HG03521 (cell line): ENCODE measurements around the gene MDFIC2.

Experiments
- ATAC-seq: cut with Tn5 transposase; IDR thresholded peaks from one replicate; pipeline ENCODE4 v1.9.1; 2021; ENCODE audit warnings: mild to moderate bottlenecking, moderate library complexity; ENCODE audit not compliant: unreplicated experiment

Gene MDFIC2

DNA sequence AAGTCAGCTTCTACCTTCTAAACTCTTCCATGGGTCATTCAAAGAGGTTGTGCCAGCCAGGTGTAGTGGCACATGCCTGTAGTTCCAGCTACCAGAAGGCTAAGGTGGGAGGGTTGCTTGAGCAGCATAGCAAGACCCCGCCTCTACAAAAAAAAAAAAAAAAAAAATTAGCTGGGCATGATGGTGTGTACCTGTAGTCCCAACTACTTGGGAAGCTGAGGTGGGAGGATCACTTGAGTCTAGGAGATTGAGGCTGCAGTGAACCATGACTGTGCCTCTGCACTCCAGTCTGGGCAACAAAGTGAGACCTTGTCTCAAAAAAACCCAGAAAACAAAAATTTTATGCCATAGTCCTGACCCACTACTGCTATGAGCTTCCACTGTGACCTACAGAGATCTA lies 126.8 kb downstream of the MDFIC2 start:
- no peak for ATAC-seq

- no peak for ATAC-seq
Observed at GRCh38 chr3:70183781-70184504, 128.5 kb downstream of the MDFIC2 start.

GRCh38 chr3:70182166-70182565 lies 130.3 kb downstream of the MDFIC2 start:
- ATAC-seq = no peak

DNA sequence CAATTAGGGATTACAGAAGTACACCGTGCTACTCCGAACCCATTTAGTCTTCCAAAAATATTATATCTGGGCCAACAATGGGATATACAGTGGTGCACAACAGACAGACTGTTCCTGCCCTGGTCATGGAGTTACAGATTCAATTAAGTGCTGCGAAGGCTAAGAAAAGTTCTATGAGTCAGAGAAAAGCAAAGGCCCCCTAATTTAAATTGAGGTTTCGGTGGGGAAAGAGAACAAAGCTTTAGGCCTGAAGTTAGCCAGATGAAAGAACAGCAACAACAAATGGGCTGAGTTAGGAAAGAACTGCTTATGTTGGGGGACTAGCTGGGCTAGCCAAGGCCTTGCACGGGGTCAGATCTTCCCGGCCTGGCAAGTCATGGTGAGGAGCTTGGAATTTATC lies 131.8 kb downstream of the MDFIC2 start:
- ATAC-seq = no peak

DNA sequence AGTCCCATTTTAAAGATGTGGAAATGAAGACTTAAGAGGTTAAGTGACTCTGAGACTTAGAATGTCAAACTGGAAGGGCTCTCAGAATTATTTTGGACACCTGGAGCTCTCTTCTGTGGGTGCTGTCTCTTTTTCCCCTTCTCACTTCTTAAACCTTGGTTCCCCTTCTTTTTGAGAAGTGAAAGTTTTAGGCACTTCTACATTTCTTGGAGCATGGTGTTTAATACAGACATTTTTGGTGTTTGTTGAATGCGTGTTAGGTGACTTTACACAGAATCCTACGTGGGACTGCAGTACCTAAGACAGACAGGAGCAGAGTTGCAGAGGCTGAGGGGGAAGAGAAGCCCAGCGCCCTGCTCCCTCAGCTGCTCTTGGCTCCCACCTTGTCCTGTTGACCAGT lies 133.3 kb downstream of the MDFIC2 start:
- ATAC-seq = no peak

DNA sequence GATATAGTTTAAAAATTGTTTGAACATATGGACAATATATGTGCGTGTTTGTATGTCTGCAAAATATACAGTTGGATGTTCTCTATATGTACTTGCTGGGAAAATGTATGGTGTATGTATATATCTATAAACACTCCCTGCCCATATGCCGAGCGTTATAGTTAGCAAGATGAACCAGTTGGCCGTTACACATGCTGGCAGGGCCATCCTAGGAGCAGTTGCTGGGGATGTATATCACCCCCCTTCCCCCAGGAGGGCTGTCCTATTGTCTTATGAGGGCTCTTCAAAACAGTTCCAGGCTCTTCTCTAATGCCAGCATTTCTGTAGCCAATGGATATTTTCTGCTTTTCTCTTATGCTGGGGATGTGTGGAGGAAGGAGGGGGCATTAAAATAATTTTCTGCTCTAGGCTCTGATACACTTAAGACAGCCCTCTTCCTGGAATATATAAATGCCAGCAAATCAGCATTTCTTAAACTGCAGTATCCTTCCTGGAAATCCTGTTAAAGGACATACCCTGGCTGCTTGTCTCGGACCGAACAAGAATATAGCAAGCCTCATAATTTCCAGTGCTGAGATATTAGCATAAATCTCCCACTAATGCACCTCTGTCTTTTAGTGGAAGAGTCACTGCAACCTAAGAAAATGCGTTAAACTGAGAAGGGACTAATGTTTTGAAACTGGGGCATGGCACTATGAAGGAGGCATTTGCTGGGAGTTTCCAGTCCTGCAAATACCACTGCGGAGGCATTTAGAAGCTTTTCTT lies 134.4 kb downstream of the MDFIC2 start:
- no peak for ATAC-seq

- no peak for ATAC-seq
Observed at GRCh38 chr3:70176224-70176623, 136.2 kb downstream of the MDFIC2 start.

DNA sequence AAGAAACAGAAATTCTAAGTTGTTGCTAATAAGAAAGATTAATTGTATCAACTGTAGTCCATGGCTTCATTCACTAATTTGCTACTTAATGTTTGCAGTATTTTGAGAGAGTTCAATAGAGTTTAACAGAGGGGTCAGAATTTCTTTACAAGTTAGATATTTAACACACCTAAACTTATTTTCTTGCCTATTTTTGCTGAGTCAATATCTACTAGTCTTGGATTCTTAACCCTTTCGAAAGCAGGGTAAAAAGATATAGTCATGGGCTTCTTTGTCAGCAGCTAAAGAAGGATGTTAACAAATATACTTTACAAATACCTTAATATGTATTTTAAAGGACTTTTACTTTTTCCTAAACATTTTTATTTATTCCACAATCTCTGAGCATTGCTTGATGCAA lies 155.6 kb downstream of the MDFIC2 start:
- ATAC-seq = no peak

DNA sequence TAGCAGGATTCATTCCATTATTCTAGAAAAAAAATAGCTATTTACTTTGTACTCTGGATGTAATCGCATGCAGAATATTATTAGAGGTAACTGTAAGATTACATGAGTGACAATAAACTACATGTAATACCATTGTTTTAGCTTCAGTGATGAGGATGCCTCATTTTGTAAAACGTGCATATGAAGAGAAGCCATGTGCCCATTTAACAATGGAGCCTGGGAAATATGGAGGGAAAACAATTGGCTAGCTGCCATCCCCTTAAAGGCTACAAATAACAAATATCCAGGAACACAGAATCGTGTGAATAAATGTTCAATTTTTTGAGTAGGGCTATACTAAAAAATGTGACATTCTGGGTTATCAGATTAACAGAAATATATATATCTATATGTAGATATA lies 161.8 kb downstream of the MDFIC2 start:
- no peak for ATAC-seq

DNA sequence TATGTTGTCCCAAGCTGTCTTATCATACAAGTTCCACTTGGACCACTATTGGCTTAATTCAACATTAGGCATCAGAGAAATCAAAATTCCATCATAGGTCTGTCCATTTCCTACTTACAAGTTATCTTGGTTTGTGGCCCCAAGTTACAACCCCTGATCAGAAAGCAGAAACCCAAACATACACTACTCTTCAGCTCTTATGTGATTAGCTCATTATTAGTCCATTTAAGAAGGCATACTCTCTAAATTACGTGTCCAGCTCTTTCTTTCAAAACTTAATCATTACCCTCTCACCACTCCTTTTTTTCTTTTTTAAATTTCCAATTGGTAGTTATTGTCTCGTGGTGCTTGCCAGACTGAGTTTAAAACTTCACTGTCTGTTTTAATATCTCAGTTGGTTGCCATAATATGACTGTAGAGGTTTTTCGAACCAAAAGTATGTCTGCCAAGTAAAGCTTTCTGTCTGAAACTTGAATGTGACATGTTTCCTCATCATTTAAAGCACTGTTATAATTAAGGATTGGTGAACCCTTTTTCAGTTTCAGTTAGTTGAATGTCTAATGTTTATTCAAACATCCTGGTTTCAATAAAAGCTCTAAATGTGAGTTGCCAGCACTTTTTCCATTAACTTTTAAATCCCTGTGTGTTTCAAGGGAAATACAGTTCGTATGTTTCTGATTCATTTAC lies 162.6 kb downstream of the MDFIC2 start:
- ATAC-seq = no peak
